Liver (tissue), 3 donors: Measurements from ENCODE around the gene CCNYL1.
A peak's percentile ranks its signal among the peaks of the same experiment; 100 is the strongest.

ENCODE experiments used
- EGR1 ChIP-seq, 2 donors: IDR thresholded peaks; 2 replicates each; pipeline ENCODE4 v1.6.1; 2016 to 2018; ENCODE audit warnings: antibody characterized with exemption in 2 of 2, low read depth in 2 of 2
- FOXA1 ChIP-seq: IDR thresholded peaks from 2 replicates; pipeline ENCODE4 v1.6.1; 2016; ENCODE audit warnings: antibody characterized with exemption
- JUND ChIP-seq, 2 donors: IDR thresholded peaks; 2 replicates each; pipeline ENCODE4 v1.6.1; 2016; ENCODE audit warnings: antibody characterized with exemption in 2 of 2
- NR2F2 ChIP-seq: IDR thresholded peaks from 2 replicates; pipeline ENCODE4 v1.6.1; 2016; ENCODE audit warnings: antibody characterized with exemption
- RAD21 ChIP-seq, 2 donors: IDR thresholded peaks; 2 replicates each; pipeline ENCODE4 v1.6.1; 2016; ENCODE audit warnings: antibody characterized with exemption in 2 of 2, mild to moderate bottlenecking in 2 of 2
- SP1 ChIP-seq: IDR thresholded peaks from 2 replicates; pipeline ENCODE4 v1.6.1; 2018; ENCODE audit warnings: antibody characterized with exemption, mild to moderate bottlenecking
- TAF1 ChIP-seq: conservative IDR thresholded peaks from 2 replicates; pipeline ENCODE4 v1.6.1; 2016; ENCODE audit warnings: antibody characterized with exemption, mild to moderate bottlenecking
- YY1 ChIP-seq: IDR thresholded peaks from 2 replicates; pipeline ENCODE4 v1.6.1; 2016; ENCODE audit warnings: antibody characterized with exemption, mild to moderate bottlenecking
- TF ChIP-seq, protein P1 (sequence below): fragments of 150-350 bp; IDR thresholded peaks from 2 replicates; pipeline ENCODE4 v1.5.1; 2017; ENCODE audit warnings: improper control_type of control experiment, low read depth, low read length; ENCODE audit not compliant: missing input control
- TF ChIP-seq, protein P2 (sequence below): IDR thresholded peaks from 2 replicates; pipeline ENCODE4 v1.6.1; 2016; ENCODE audit warnings: antibody characterized with exemption
- TF ChIP-seq, protein P3 (sequence below): IDR thresholded peaks from 2 replicates; pipeline ENCODE4 v1.6.1; 2016; ENCODE audit warnings: antibody characterized with exemption, mild to moderate bottlenecking
- donor health status: healthy.
- donor health status: healthy.

DNA sequence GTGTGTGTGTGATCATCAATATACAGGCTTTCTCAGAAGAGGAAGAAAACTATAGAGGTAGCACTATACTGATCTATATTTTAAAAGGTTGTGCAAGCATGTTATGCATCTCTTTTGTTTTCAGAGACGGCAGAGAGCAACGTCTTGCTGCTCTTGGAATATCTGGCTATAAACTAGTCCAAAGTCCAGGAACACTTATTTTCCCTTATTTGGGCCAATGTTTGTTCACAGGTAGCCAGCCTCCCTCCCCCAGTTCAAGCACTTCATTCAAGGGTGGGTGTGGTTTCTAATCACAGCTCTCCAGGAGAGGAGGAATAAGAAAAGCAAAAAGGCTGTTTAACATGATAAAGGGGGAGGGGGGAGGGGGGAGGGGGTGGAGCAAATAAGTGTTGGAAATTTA is 54.1 kb downstream of the CCNYL1 start:
- TF ChIP-seq, protein P1, sequence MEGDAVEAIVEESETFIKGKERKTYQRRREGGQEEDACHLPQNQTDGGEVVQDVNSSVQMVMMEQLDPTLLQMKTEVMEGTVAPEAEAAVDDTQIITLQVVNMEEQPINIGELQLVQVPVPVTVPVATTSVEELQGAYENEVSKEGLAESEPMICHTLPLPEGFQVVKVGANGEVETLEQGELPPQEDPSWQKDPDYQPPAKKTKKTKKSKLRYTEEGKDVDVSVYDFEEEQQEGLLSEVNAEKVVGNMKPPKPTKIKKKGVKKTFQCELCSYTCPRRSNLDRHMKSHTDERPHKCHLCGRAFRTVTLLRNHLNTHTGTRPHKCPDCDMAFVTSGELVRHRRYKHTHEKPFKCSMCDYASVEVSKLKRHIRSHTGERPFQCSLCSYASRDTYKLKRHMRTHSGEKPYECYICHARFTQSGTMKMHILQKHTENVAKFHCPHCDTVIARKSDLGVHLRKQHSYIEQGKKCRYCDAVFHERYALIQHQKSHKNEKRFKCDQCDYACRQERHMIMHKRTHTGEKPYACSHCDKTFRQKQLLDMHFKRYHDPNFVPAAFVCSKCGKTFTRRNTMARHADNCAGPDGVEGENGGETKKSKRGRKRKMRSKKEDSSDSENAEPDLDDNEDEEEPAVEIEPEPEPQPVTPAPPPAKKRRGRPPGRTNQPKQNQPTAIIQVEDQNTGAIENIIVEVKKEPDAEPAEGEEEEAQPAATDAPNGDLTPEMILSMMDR = no peak
- TF ChIP-seq SP1 = peak; percentile 61
- peak; percentile 24 for TF ChIP-seq TAF1
- TF ChIP-seq RAD21 (IDR thresholded peaks at IDR 0.05) = peak; percentile 36 to 51
- TF ChIP-seq FOXA1 = no peak
- TF ChIP-seq NR2F2 = no peak
- TF ChIP-seq EGR1 (IDR thresholded peaks at IDR 0.05; ENCODE audit: low read depth in 2 of 2) = no peak
- peak in 1 of 2 donors; percentile 41 for TF ChIP-seq JUND (IDR thresholded peaks at IDR 0.05)
- TF ChIP-seq, protein P2, sequence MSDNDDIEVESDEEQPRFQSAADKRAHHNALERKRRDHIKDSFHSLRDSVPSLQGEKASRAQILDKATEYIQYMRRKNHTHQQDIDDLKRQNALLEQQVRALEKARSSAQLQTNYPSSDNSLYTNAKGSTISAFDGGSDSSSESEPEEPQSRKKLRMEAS = no peak
- no peak for TF ChIP-seq YY1
- TF ChIP-seq, protein P3, sequence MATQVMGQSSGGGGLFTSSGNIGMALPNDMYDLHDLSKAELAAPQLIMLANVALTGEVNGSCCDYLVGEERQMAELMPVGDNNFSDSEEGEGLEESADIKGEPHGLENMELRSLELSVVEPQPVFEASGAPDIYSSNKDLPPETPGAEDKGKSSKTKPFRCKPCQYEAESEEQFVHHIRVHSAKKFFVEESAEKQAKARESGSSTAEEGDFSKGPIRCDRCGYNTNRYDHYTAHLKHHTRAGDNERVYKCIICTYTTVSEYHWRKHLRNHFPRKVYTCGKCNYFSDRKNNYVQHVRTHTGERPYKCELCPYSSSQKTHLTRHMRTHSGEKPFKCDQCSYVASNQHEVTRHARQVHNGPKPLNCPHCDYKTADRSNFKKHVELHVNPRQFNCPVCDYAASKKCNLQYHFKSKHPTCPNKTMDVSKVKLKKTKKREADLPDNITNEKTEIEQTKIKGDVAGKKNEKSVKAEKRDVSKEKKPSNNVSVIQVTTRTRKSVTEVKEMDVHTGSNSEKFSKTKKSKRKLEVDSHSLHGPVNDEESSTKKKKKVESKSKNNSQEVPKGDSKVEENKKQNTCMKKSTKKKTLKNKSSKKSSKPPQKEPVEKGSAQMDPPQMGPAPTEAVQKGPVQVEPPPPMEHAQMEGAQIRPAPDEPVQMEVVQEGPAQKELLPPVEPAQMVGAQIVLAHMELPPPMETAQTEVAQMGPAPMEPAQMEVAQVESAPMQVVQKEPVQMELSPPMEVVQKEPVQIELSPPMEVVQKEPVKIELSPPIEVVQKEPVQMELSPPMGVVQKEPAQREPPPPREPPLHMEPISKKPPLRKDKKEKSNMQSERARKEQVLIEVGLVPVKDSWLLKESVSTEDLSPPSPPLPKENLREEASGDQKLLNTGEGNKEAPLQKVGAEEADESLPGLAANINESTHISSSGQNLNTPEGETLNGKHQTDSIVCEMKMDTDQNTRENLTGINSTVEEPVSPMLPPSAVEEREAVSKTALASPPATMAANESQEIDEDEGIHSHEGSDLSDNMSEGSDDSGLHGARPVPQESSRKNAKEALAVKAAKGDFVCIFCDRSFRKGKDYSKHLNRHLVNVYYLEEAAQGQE = peak; percentile 28
